Stimulated activated effector memory CD8-positive, alpha-beta T cell treated with anti-CD3 and anti-CD28 coated beads, Interleukin-12 subunit alpha, Interleukin-12 subunit beta, amount 100 ng/mL, for 72 hours (primary cell): ENCODE measurements around the gene SOX11.
"Not testable (repeated sequence)": the region's sequence is repeated elsewhere in the genome, so short reads cannot be mapped to it uniquely, and the experiment has no call there.

Source experiments
- ATAC-seq: fragments of 150-1000 bp; cut with Tn5 transposase; 2 replicates; pipeline ENCODE4 v1.10.0; 2021
- DNase-seq, 2 donors: peaks; one replicate each; pipeline ENCODE4 v3.0.0; 2021 to 2022; ENCODE audit warnings: low spot score in 2 of 2
- H3K27ac Mint-ChIP-seq: one replicate; pipeline ENCODE4 v1.8.0; 2022; ENCODE audit warnings: mild to moderate bottlenecking, mixed read lengths
- H3K36me3 Mint-ChIP-seq: one replicate; pipeline ENCODE4 v1.8.0; 2022; ENCODE audit warnings: mild to moderate bottlenecking, mixed read lengths
- H3K4me1 Mint-ChIP-seq: one replicate; pipeline ENCODE4 v1.8.0; 2022; ENCODE audit warnings: mixed read lengths
- H3K4me3 Mint-ChIP-seq: one replicate; pipeline ENCODE4 v1.8.0; 2022; ENCODE audit warnings: mild to moderate bottlenecking, mixed read lengths
- H3K9me3 Mint-ChIP-seq: one replicate; pipeline ENCODE4 v1.8.0; 2022; ENCODE audit warnings: mixed read lengths

SOX11 gene

DNA sequence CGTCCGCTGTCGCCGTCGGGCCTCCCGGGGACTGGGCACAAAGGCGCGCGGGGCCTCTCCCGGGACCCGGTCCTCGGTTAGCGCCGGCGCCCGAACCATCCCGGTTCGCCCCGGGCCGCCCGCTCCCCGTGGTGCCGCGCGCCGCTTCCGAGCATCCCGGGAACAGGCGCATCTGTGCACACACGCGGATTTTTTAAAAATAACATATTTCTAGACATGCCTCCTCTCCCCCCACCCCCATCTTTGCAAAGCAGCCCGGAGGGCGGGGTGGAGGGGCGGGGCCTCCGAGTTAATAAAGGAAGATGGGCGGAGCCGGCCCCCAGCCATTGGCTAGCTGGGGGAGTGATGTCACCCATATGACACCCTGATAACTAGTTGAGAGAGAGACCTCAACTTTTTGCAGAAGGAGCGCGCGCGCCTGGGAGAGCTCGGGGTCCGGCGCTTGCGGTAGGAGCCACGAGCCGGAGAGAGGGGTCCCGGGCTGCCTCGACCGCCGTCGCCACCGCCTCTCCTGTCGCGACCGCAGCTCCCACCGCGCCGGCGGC lies at the start of gene SOX11:
SOX11 (plus strand) TSS at position 400 of the 545 bp plus-strand sequence. CDS start 338 bp downstream, outside the sequence.
- Mint-ChIP-seq H3K27ac (no peak within 1 kb of the TSS), H3K36me3 (no peaks in the 10 kb centered on the region), H3K4me1 (no peaks in the 10 kb centered on the region), H3K4me3 (no peak within 1 kb of the TSS), H3K9me3 (peaks cover 4% of the 10 kb centered on the region)
- ATAC-seq (no peak), DNase-seq (no peak)

- DNase-seq, H3K4me3 Mint-ChIP-seq, H3K27ac Mint-ChIP-seq, H3K36me3 Mint-ChIP-seq, H3K4me1 Mint-ChIP-seq, ATAC-seq: not testable (repeated sequence)
- peaks cover 10% of the 10 kb centered on the region for H3K9me3 Mint-ChIP-seq
These were observed 39.5 kb upstream of the SOX11 start for GRCh38 chr2:5652734-5653133.

DNA sequence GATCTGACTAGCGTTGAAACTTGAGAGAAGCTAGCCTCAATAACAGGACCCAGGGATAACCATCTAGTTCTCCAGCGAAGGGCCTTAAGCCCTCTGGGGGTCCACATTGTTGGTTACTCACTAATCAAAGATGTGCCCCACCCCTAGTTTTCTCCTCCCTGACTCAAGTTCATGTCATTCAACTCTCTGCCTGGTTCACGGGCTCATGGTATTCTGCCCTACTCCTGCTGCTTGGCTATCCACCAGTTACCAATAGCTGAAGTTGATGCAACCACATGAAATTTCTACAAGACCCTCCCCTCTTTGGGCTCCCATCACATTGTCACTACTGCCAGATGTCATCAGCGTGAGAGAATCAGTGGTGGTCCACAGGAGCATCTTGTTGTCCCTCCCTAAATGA lies 38.4 kb upstream of the SOX11 start:
- H3K4me3 Mint-ChIP-seq, result not testable (repeated sequence)

GRCh38 chr2:5657231-5657630 lies 35.0 kb upstream of the SOX11 start:
- no peaks in the 10 kb centered on the region for H3K4me1 Mint-ChIP-seq
- H3K27ac Mint-ChIP-seq, result no peak overlapping the region
- no peak for ATAC-seq
- peaks cover 10% of the 10 kb centered on the region for H3K9me3 Mint-ChIP-seq
- no peak overlapping the region for H3K4me3 Mint-ChIP-seq
- H3K36me3 Mint-ChIP-seq, result no peaks in the 10 kb centered on the region
- no peak for DNase-seq

More for the DNA sequence above, 38.4 kb upstream of the SOX11 start:
- H3K9me3 Mint-ChIP-seq, result peaks cover 10% of the 10 kb centered on the region
- not testable (repeated sequence) for H3K36me3 Mint-ChIP-seq, DNase-seq, H3K4me1 Mint-ChIP-seq, H3K27ac Mint-ChIP-seq, ATAC-seq

GRCh38 chr2:5660591-5660990 lies 31.6 kb upstream of the SOX11 start:
- no peak overlapping the region for H3K4me3 Mint-ChIP-seq
- ATAC-seq (no peak), DNase-seq (no peak)
- no peak overlapping the region for H3K27ac Mint-ChIP-seq
- H3K4me1 Mint-ChIP-seq, result no peaks in the 10 kb centered on the region
- H3K36me3 Mint-ChIP-seq, result no peaks in the 10 kb centered on the region
- peaks cover 7% of the 10 kb centered on the region for H3K9me3 Mint-ChIP-seq

DNA sequence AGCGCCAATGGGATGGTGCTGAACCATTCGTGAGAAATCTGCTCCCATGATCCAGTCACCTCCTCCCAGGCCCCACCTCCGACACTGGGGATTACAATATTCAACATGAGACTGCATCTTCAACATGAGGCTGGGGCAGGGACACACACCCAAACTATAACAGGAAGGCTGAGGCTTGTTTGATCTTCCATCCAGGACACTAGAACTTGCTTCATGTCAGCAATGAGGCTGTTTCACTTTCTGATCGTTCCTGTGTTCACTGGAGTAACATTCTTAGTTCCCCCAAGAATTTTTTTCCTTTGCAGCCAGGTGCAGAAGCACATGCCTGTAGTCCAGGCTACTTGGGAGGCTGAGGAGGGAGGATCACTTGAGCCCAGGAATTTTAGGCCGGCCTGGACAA lies 30.8 kb upstream of the SOX11 start:
- ATAC-seq, result no peak
- H3K4me3 Mint-ChIP-seq, result no peak overlapping the region
- DNase-seq, result no peak
- H3K27ac Mint-ChIP-seq, result no peak overlapping the region
- H3K36me3 Mint-ChIP-seq, result no peaks in the 10 kb centered on the region
- H3K4me1 Mint-ChIP-seq, result no peaks in the 10 kb centered on the region
- H3K9me3 Mint-ChIP-seq, result peaks cover 4% of the 10 kb centered on the region

GRCh38 chr2:5664278-5664681 lies 27.9 kb upstream of the SOX11 start:
- Mint-ChIP-seq H3K27ac (no peak overlapping the region), H3K4me3 (no peak overlapping the region)
- no peak for DNase-seq

DNA sequence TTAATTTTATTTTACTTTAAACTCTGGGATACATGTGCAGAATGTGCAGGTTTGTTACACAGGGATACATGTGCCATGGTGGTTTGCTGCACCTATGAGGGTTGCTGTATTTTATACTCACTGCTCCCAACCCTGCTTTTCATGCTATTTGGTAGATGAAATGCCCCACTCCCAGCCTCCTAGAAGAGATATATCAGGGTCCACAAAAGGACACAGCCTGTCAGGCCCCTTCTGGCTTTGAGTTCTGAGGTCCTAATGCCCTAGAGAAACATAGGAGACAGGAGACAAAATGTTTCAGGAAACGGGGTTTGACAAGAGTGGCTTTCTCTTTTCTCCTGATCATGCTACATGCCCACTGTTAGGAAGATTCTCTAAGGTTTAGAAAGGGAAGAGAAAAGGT lies 27.1 kb upstream of the SOX11 start:
- no peaks in the 10 kb centered on the region for H3K4me1 Mint-ChIP-seq

More at GRCh38 chr2:5664278-5664681, 27.9 kb upstream of the SOX11 start:
- no peaks in the 10 kb centered on the region for H3K4me1 Mint-ChIP-seq
- peaks cover 10% of the 10 kb centered on the region for H3K9me3 Mint-ChIP-seq
- no peaks in the 10 kb centered on the region for H3K36me3 Mint-ChIP-seq
- ATAC-seq, result no peak

GRCh38 chr2:5666798-5667197 lies 25.4 kb upstream of the SOX11 start:
- Mint-ChIP-seq H3K36me3 (no peaks in the 10 kb centered on the region), H3K4me1 (no peaks in the 10 kb centered on the region), H3K4me3 (no peak overlapping the region), H3K27ac (no peak overlapping the region), H3K9me3 (peaks cover 10% of the 10 kb centered on the region)
- no peak for DNase-seq
- ATAC-seq, result no peak

More for the DNA sequence above, 27.1 kb upstream of the SOX11 start:
- no peak for ATAC-seq
- no peak overlapping the region for H3K27ac Mint-ChIP-seq
- H3K9me3 Mint-ChIP-seq, result peaks cover 10% of the 10 kb centered on the region
- no peak for DNase-seq
- no peaks in the 10 kb centered on the region for H3K36me3 Mint-ChIP-seq
- H3K4me3 Mint-ChIP-seq, result no peak overlapping the region

DNA sequence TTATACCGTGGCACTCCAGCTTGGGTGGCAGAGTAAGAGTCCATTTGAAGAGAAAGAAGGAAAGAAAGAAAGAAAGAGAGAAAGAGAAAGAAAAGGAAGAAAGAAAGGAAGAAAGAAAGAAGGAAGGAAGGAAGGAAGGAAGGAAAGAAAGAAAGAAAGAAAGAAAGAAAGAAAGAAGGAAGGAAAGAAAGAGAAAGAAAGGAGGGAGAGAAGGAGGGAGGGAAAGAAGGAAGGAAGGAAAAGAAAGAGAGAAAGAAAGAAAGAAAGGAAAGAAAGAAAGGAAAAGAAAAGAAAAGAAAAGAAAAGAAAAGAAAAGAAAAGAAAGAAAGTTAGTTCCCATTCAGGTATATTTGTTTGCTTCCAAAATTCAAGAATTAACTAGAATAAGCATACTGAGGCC lies 24.5 kb upstream of the SOX11 start:
- H3K27ac Mint-ChIP-seq, H3K4me3 Mint-ChIP-seq, ATAC-seq, H3K36me3 Mint-ChIP-seq, H3K9me3 Mint-ChIP-seq, H3K4me1 Mint-ChIP-seq, DNase-seq: not testable (repeated sequence)

GRCh38 chr2:5668682-5669250 lies 23.4 kb upstream of the SOX11 start:
- ATAC-seq, result no peak
- Mint-ChIP-seq H3K9me3 (peaks cover 7% of the 10 kb centered on the region), H3K4me1 (no peaks in the 10 kb centered on the region)

GRCh38 chr2:5672749-5673144 lies 19.4 kb upstream of the SOX11 start:
- peaks cover 8% of the 10 kb centered on the region for H3K9me3 Mint-ChIP-seq
- no peak overlapping the region for H3K4me3 Mint-ChIP-seq
- no peak for DNase-seq
- no peak overlapping the region for H3K27ac Mint-ChIP-seq
- no peak for ATAC-seq
- H3K36me3 Mint-ChIP-seq, result no peaks in the 10 kb centered on the region
- H3K4me1 Mint-ChIP-seq, result no peaks in the 10 kb centered on the region

More at GRCh38 chr2:5668682-5669250, 23.4 kb upstream of the SOX11 start:
- Mint-ChIP-seq H3K27ac (no peak overlapping the region), H3K4me3 (no peak overlapping the region), H3K36me3 (no peaks in the 10 kb centered on the region)
- DNase-seq, result no peak

DNA sequence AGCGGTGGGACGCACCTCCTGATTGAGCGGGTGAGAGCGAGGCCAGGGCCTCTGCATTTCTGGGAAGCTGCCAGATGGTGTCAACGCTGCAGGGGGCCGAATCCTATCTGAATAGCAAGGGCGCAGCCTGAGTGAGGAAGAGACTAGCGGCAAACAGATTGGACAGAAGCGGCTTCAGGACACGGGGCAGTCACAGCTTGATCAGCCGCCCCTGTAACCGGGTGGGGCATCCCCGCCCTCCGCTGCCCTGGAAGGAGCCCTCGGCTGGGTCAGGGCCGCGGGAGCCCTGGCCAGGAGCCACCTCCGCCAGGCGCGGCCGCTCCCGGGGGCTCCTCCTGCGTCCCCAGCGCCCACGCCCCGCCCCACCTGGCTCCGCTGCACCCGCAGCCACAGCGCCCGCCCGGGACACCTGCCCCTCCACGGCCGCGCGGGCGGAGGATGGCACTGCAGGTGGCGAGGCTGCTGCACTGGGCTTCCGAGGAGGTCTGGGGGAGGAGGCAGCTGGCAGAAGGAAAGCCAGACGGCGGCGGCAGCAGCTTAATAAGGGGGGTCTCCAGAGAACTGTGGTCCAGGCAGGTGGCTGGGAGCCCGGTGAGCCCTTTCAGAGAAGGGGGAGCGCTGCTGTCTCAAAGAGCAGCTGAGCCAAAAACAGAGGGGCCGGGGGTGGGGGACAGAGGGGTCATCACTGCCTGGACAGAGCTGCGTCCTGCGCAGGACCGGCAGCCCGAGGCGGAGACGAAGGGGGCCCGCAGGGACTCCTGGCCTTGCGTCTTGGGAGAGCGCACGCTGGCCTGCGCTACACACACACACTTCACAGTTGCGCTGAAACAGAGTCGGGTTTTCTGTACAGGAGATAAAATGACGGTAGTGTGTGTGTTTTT lies 18.8 kb upstream of the SOX11 start:
- Mint-ChIP-seq H3K4me1 (no peaks in the 10 kb centered on the region), H3K27ac (no peak overlapping the region), H3K36me3 (no peaks in the 10 kb centered on the region), H3K4me3 (no peak overlapping the region), H3K9me3 (peaks cover 8% of the 10 kb centered on the region)
- DNase-seq (no peak), ATAC-seq (no peak)

- ATAC-seq, result no peak
- no peak for DNase-seq
- Mint-ChIP-seq H3K27ac (no peak overlapping the region), H3K4me1 (no peaks in the 10 kb centered on the region), H3K36me3 (no peaks in the 10 kb centered on the region), H3K4me3 (no peak overlapping the region), H3K9me3 (peaks cover 7% of the 10 kb centered on the region)
These were observed 18.2 kb upstream of the SOX11 start for GRCh38 chr2:5674026-5674340.

GRCh38 chr2:5677133-5677532 lies 15.1 kb upstream of the SOX11 start:
- Mint-ChIP-seq H3K9me3 (peaks cover 16% of the 10 kb centered on the region), H3K4me3 (no peak overlapping the region), H3K27ac (no peak overlapping the region), H3K36me3 (no peaks in the 10 kb centered on the region), H3K4me1 (no peaks in the 10 kb centered on the region)
- no peak for DNase-seq
- ATAC-seq, result no peak

DNA sequence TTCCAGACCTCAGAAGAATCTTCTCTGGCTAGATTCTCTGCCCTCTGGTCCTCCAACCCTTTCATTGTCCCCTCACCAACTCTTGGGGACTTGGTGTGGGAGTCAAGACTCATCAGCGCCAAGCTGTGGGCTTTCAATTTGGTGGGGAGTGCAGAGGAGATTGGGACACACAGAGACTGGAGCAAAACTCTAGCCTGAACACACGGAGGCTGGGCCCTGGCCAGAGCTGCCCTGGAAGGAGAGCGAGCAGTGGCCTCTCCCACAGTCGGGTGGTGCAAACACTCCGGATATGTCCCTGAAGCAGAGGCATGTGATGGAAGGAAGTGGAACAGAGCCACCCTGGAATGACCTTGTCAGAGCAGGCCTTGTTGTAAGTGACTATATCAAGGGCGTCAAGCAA lies 8.7 kb upstream of the SOX11 start:
- Mint-ChIP-seq H3K4me1 (no peaks in the 10 kb centered on the region), H3K4me3 (no peak overlapping the region), H3K27ac (no peak overlapping the region), H3K36me3 (no peaks in the 10 kb centered on the region), H3K9me3 (peaks cover 15% of the 10 kb centered on the region)
- DNase-seq (no peak), ATAC-seq (no peak)
